GM18520 (cell line): ENCODE measurements around the gene PDZD4.

Experiments
- ATAC-seq: cut with Tn5 transposase; IDR thresholded peaks from one replicate; pipeline ENCODE4 v1.9.1; 2021; ENCODE audit not compliant: unreplicated experiment

PDZD4 gene

GRCh38 chrX:153761863-153762262 lies 68.5 kb downstream of the PDZD4 start:
- no peak for ATAC-seq

- ATAC-seq = no peak
Observed at GRCh38 chrX:153755136-153755535, 75.2 kb downstream of the PDZD4 start.
